Heart left ventricle (tissue), 16 donors: Measurements from ENCODE around the gene STXBP5L. TPM values are rescaled to one million over a fixed set of nuclear protein-coding genes. Genes with fewer than 3 reads are reported as not detected.

Source experiments
- ATAC-seq, 4 donors: fragments of 200-7000 bp; cut with Tn5 transposase; one replicate each; pipeline ENCODE4 v1.9.1; 2020 to 2022; ENCODE audit warnings: moderate library complexity in 4 of 4, mild to moderate bottlenecking in 3 of 4, moderate number of reproducible peaks in 1 of 4
- DNase-seq, 5 donors: peaks; one replicate each; pipeline ENCODE4 v3.0.0-alpha.2; 2020
- H3K27ac ChIP-seq, 12 donors: fragments of 200-600 bp; sonication (generic) in 4 of 12; one replicate each; pipeline versions ENCODE4 v1.5.0 to v1.8.0; 2016 to 2022; ENCODE audit warnings: mild to moderate bottlenecking in 2 of 12
- H3K27me3 ChIP-seq, 9 donors: fragments of 200-600 bp; sonication (generic) in 2 of 9; one replicate each; pipeline versions ENCODE4 v1.5.1 to v1.8.0; 2016 to 2022; ENCODE audit warnings: mild to moderate bottlenecking in 3 of 9
- H3K36me3 ChIP-seq, 9 donors: fragments of 200-600 bp; sonication (generic) in 2 of 9; one replicate each; pipeline versions ENCODE4 v1.5.0 to v1.8.0; 2018 to 2022; ENCODE audit warnings: mild to moderate bottlenecking in 2 of 9
- H3K4me1 ChIP-seq, 12 donors: fragments of 200-600 bp; sonication (generic) in 4 of 12; one replicate each; pipeline versions ENCODE4 v1.5.0 to v1.8.0; 2016 to 2022; ENCODE audit warnings: mild to moderate bottlenecking in 3 of 12
- H3K4me3 ChIP-seq, 12 donors: fragments of 200-600 bp; sonication (generic) in 4 of 12; one replicate each; pipeline versions ENCODE4 v1.5.0 to v1.8.0; 2017 to 2022; ENCODE audit warnings: mild to moderate bottlenecking in 9 of 12, moderate library complexity in 4 of 12
- H3K9me3 ChIP-seq, 12 donors: fragments of 200-600 bp; sonication (generic) in 4 of 12; one replicate each; pipeline versions ENCODE4 v1.5.0 to v1.8.0; 2016 to 2022; ENCODE audit warnings: mild to moderate bottlenecking in 1 of 12
- POLR2A ChIP-seq, 2 donors: fragments of 450-650 bp; IDR thresholded peaks; one replicate each; pipeline ENCODE4 v1.6.1; 2017; ENCODE audit warnings: antibody characterized with exemption in 2 of 2, mild to moderate bottlenecking in 2 of 2, moderate library complexity in 2 of 2
- WGBS, 4 donors: extraction: QIAGEN DNeasy Blood & Tissue Kit in 2 of 4; methylation state at CpG; one replicate each; pipeline versions ENCODE4 v1.1.5 to v1.1.7; 2013 to 2018; 5-methylcytosine and 5-hydroxymethylcytosine counted together
- intact Hi-C, 10 donors: fragments of 100-400 bp; cut with DNase I; formaldehyde crosslinking; loops; one replicate each; pipeline versions ENCODE4 v1.11.1 to v1.14.2; 2022
- polyA plus RNA-seq, 2 donors: library from polyadenylated mRNA; stranded (reverse); fragments of 200-250 nt; gene quantifications; one replicate each; pipeline ENCODE4 v1.2.3, GENCODE V29; 2013
- total RNA-seq, 9 donors: library from RNA; depleted of rRNA in 2 of 9; stranded (reverse); fragments of >200 nt in 2 of 9; fragmentation: NEBNext Ultra II Directional in 3 of 9; extraction: Animal tissue kit (Norgen Biotek cat#: 25700) in 3 of 9; gene quantifications; one replicate each; pipeline versions ENCODE4 v1.1.0 to v1.2.4, GENCODE V29; 2016 to 2023
- TF ChIP-seq, protein P1 (sequence below), 12 donors: fragments of 200-600 bp; sonication (generic) in 4 of 12; IDR thresholded peaks; one replicate each; pipeline versions ENCODE4 v1.5.0 to v1.8.0; 2018 to 2022; ENCODE audit warnings: antibody characterized with exemption in 12 of 12, mild to moderate bottlenecking in 5 of 12
- donor health status: ischemic (EF 13 %, LVEDD 7.1; RV severe dilation, severe dysfunction).
- donor health status: healthy with polysubstance abuse.
- donor health status: DM: no; HTN: yes; CAD: no.
- donor health status: DM: no; HTN: no; CAD: no.
- donor health status: ischemic (EF 25% LVEDD 6.9; RV normal size, moderate dysfunction).
- donor health status: ischemic (EF 25% LVEDD 5.7; RV mildly dilated, moderate dysfunction).
- donor health status: healthy.
- donor health status: DM: yes; HTN: yes; CAD: no.
- donor health status: ischemic (EF 35%, LVEDD 5.7; RV mildly dilated, moderate dysfunction).
- donor health status: nonischemic (EF 11% LVEDD 7.7; RV severe dilation, severe dysfunction).
- donor health status: DM: yes; HTN: yes; CAD: no.
- donor health status: PGD.
- donor health status: ischemic (EF 29% LVEDD 5.4; RV normal size, mild dysfunction).
- donor health status: nonischemic (EF 23%, LVEDD 6.1; RV moderate dilation, normal function).

Gene STXBP5L
- total and polyA plus RNA-seq, 11 donors = 0.10 TPM; not detected in 10

DNA sequence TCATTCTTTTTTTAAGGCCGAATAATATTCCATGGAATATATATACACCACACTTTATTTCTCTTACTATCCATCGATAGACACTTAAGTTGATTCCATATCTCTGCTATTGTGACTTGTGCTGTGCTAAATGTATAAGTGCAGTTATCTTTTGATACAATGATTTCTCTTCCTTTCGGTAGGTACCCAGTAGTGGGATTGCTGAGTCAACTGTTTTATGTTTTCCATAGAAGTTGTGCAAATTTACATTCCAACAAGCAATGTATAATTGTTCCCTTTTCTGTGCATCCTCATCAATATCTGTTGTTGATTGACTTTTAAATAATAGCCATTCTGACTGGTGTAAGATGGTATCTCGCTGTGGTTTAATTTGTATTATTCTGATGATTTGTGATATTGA, 81.0 kb downstream of the STXBP5L start:
- TF ChIP-seq, protein P1, sequence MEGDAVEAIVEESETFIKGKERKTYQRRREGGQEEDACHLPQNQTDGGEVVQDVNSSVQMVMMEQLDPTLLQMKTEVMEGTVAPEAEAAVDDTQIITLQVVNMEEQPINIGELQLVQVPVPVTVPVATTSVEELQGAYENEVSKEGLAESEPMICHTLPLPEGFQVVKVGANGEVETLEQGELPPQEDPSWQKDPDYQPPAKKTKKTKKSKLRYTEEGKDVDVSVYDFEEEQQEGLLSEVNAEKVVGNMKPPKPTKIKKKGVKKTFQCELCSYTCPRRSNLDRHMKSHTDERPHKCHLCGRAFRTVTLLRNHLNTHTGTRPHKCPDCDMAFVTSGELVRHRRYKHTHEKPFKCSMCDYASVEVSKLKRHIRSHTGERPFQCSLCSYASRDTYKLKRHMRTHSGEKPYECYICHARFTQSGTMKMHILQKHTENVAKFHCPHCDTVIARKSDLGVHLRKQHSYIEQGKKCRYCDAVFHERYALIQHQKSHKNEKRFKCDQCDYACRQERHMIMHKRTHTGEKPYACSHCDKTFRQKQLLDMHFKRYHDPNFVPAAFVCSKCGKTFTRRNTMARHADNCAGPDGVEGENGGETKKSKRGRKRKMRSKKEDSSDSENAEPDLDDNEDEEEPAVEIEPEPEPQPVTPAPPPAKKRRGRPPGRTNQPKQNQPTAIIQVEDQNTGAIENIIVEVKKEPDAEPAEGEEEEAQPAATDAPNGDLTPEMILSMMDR (IDR thresholded peaks at IDR 0.05) = no peak
- no peak for TF ChIP-seq POLR2A (IDR thresholded peaks at IDR 0.05)
- 92 to 94% (median 93%) methylated on average over 4 of the region's 4 CpGs for WGBS, 4 donors
- Histone ChIP-seq H3K4me1 (no peaks in the 10 kb centered on the region), H3K27me3 (no peaks in the 10 kb centered on the region), H3K9me3 (peaks cover 0 to 10% (median 0%) of the 10 kb centered on the region in 12 donors), H3K36me3 (no peaks in the 10 kb centered on the region), H3K4me3 (no peak overlapping the region), H3K27ac (no peak overlapping the region)
- no peak for ATAC-seq
- intact Hi-C loops = no loop called here
- no peak for DNase-seq

DNA sequence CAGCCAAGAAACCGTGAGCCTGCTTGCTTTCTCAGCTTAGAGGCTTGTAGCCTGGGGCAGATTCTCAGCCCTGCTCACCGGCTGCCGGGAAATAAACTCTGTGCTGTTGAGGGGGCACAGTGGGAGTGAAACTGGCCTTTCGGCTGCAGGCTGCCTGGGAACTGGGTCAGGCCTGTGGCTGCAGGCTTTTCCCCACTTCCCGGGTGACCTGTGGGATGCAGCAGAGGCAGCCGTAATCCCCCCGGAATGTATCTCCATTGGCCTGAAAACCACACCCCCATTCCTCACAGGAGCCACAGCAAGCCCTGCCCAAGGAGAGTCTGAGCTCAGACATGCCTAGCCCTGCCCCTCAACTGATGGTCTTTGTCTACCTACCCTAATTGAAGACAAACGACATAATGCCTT, 110.9 kb downstream of the STXBP5L start:
- ATAC-seq (no peak), DNase-seq (peak in 1 of 5 donors; percentile 17)
- TF ChIP-seq, protein P1 (IDR thresholded peaks at IDR 0.05) = no peak
- no peak for TF ChIP-seq POLR2A (IDR thresholded peaks at IDR 0.05)
- Histone ChIP-seq H3K36me3 (no peaks in the 10 kb centered on the region), H3K4me3 (no peak overlapping the region), H3K27me3 (no peaks in the 10 kb centered on the region), H3K4me1 (no peaks in the 10 kb centered on the region), H3K27ac (no peak overlapping the region), H3K9me3 (peaks cover 0 to 8% (median 0%) of the 10 kb centered on the region in 12 donors)
- intact Hi-C loops = no loop called here
- WGBS, 4 donors = 72 to 85% (median 79%) methylated on average over 7 to 8 of the region's 8 CpGs

DNA sequence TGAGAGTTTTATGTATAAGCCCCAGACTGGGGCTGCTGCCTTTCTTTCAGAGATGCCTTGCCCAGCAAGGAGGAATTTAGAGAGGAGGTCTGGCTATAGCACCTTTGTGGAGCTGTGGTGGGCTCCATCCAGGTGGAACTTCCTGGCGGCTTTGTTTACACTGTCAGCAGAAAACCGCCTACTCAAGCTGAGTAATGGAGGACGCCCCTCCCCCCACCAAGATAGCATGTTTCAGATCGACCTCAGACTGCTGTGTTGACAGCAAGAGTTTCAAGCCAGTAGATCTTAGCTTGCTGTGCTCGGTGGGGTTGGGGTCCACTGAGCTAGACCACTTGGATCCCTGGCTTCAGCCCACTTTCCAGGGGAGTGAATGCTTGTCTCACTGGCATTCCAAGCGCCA, 155.6 kb downstream of the STXBP5L start:
- Histone ChIP-seq H3K27me3 (peaks cover 0 to 7% (median 0%) of the 10 kb centered on the region in 9 donors), H3K4me1 (no peaks in the 10 kb centered on the region), H3K27ac (no peak overlapping the region), H3K36me3 (no peaks in the 10 kb centered on the region), H3K9me3 (no peaks in the 10 kb centered on the region), H3K4me3 (no peak overlapping the region)
- ATAC-seq = no peak
- no peak for DNase-seq
- intact Hi-C loops = no loop called here
- WGBS, 4 donors = 62 to 69% (median 64%) methylated on average over 4 to 6 of the region's 6 CpGs
- TF ChIP-seq, protein P1 (IDR thresholded peaks at IDR 0.05) = no peak
- no peak for TF ChIP-seq POLR2A (IDR thresholded peaks at IDR 0.05)

DNA sequence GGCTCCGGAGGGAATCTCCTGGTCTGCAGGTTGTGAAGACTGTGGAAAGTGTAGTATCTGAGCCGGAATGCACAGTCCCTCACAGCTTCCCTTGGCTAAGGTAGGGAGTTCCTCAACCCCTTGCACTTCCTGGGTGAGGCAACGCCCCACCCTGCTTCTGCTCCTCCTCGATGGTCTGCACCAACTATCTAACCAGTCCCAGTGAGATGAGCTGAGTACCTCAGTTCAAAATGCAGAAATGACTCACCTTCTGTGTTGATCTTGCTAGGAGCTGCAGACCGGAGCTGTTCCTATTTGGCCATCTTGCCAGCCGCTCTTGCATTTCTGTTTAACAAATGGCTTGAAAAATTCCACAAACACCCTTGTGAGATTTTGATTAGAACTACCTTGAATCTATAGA, 156.1 kb downstream of the STXBP5L start:
- Histone ChIP-seq H3K27ac (no peak overlapping the region), H3K27me3 (peaks cover 0 to 7% (median 0%) of the 10 kb centered on the region in 9 donors), H3K4me3 (no peak overlapping the region), H3K4me1 (no peaks in the 10 kb centered on the region), H3K36me3 (no peaks in the 10 kb centered on the region), H3K9me3 (no peaks in the 10 kb centered on the region)
- no peak for ATAC-seq
- DNase-seq = no peak
- 81 to 87% (median 85%) methylated on average over 5 to 6 of the region's 6 CpGs for WGBS, 4 donors
- intact Hi-C loops = no loop called here
- no peak for TF ChIP-seq POLR2A (IDR thresholded peaks at IDR 0.05)
- TF ChIP-seq, protein P1 (IDR thresholded peaks at IDR 0.05) = no peak
